ENCODE data around the gene L1TD1. TPM values are rescaled to one million over a fixed set of nuclear protein-coding genes. Genes with fewer than 3 reads are reported as not detected.
A peak's percentile ranks its signal among the peaks of the same experiment; 100 is the strongest.

The L1TD1 gene
- total and polyA plus RNA-seq, 3 donors from 2014 or later = 1.5 to 9.1 (median 8.4) TPM

DNA sequence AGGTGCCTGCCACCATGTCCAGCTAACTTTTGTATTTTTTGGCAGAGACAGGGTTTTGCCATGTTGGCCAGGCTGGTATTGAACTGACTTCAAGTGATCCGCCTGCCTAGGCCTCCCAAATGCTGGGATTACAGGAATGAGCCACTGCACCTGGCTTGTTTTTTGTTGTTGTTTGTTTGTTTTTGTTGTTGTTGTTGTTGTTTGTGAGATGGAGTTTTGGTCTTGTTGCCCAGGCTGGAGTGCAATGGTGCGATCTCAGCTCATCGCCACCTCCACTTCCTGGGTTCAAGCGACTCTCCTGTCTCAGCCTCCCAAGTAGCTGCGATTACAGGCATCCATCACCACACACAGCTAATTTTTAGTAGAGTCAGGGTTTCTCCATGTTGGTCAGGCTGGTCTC, 7.1 kb upstream of the L1TD1 start:
- WGBS, 2 donors = 95 to 96% methylated on average over 5 of the region's 5 CpGs
- intact Hi-C loops (cut with DNase I; ENCODE audit: low total_unique reads) = no loop called here
- H3K27ac ChIP-seq = no peak overlapping the region
- H3K36me3 ChIP-seq (ENCODE audit: low read depth, missing control alignments) = no peaks in the 10 kb centered on the region
- H3K27me3 ChIP-seq = no peaks in the 10 kb centered on the region
- H3K4me3 ChIP-seq = no peak overlapping the region
- H3K9me3 ChIP-seq = no peaks in the 10 kb centered on the region
- no peak for DNase-seq
- no peak for TF ChIP-seq POLR2A (IDR thresholded peaks at IDR 0.05)
- TF ChIP-seq, protein P1, sequence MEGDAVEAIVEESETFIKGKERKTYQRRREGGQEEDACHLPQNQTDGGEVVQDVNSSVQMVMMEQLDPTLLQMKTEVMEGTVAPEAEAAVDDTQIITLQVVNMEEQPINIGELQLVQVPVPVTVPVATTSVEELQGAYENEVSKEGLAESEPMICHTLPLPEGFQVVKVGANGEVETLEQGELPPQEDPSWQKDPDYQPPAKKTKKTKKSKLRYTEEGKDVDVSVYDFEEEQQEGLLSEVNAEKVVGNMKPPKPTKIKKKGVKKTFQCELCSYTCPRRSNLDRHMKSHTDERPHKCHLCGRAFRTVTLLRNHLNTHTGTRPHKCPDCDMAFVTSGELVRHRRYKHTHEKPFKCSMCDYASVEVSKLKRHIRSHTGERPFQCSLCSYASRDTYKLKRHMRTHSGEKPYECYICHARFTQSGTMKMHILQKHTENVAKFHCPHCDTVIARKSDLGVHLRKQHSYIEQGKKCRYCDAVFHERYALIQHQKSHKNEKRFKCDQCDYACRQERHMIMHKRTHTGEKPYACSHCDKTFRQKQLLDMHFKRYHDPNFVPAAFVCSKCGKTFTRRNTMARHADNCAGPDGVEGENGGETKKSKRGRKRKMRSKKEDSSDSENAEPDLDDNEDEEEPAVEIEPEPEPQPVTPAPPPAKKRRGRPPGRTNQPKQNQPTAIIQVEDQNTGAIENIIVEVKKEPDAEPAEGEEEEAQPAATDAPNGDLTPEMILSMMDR (IDR thresholded peaks at IDR 0.05) = no peak
- H3K4me1 ChIP-seq = no peaks in the 10 kb centered on the region

DNA sequence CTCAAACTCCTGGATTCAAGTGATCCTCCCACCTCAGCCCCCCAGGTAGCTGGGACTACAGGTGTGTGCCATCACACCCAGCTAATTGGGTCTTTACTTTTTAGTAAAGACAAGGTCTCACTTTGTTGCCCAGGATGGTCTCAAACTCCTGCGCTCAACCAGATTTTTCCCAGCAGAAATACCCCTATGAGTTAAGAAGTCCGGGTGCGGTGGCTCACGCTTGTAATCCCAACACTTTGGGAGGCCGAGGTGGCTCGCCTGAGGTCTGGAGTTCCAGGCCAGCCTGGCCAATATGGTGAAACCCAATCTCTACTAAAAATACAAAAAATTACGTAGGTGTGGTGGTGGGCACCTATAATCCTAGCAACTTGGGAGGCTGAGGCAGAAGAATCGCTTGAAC, 6.5 kb upstream of the L1TD1 start:
- Histone ChIP-seq H3K27me3 (no peaks in the 10 kb centered on the region), H3K36me3 (ENCODE audit: low read depth, missing control alignments) (no peaks in the 10 kb centered on the region), H3K4me3 (no peak overlapping the region), H3K27ac (no peak overlapping the region), H3K4me1 (no peaks in the 10 kb centered on the region), H3K9me3 (no peaks in the 10 kb centered on the region)
- 65 to 84% methylated on average over 8 of the region's 8 CpGs for WGBS, 2 donors
- no peak for TF ChIP-seq POLR2A (IDR thresholded peaks at IDR 0.05)
- TF ChIP-seq, protein P1 (IDR thresholded peaks at IDR 0.05) = no peak
- no peak for DNase-seq
- intact Hi-C loops (cut with DNase I; ENCODE audit: low total_unique reads) = no loop called here

- no peak for TF ChIP-seq POLR2A (IDR thresholded peaks at IDR 0.05)
- TF ChIP-seq, protein P1 (IDR thresholded peaks at IDR 0.05) = no peak
- Histone ChIP-seq H3K9me3 (no peaks in the 10 kb centered on the region), H3K27ac (no peak overlapping the region), H3K27me3 (no peaks in the 10 kb centered on the region), H3K36me3 (ENCODE audit: low read depth, missing control alignments) (no peaks in the 10 kb centered on the region), H3K4me1 (peaks cover 9% of the 10 kb centered on the region), H3K4me3 (peak overlapping the region in 1 of 2 donors; percentile 0)
- DNase-seq = no peak
- intact Hi-C loops (cut with DNase I; ENCODE audit: low total_unique reads) = no loop called here
- WGBS, 2 donors = 69 to 70% methylated on average over 17 of the region's 17 CpGs
These were observed 1.5 kb downstream of the L1TD1 start for GRCh38 chr1:62196086-62196690.

DNA sequence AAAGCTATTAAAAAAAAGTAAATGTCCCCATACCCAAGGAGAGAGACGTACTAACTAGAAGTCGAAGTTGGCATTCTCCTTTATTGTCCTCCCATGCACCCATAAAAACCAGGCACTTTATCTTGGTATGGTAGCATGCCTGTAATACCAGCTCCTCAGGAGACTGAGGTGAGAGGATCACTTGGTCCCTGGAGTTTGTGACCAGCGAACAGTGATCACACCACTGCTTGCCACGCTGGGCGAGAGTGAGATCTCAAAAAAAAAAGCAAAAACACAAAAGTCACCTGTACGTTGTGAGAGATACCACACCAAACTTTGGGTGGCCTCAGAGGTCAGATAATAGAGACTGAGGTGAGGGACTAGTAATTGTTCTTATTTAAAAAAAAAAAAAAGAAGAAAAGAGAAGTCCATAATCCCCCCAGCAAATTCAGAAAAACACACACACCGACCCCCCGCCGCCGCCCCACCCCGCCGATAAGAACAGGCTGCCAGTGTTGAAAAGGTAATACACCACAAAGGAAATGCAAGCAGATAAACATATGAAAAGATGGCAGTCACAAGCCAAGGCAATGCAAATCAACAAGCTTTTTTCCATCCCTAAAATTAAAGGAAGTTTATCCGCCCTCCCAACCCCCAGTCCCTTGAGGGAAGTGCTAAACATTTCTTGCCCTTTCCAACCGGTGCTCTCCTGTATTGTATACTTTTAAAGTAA, 3.6 kb downstream of the L1TD1 start:
- H3K27ac ChIP-seq = no peak overlapping the region
- H3K4me1 ChIP-seq = peaks cover 9% of the 10 kb centered on the region
- intact Hi-C loops (cut with DNase I; ENCODE audit: low total_unique reads) = no loop called here
- no peaks in the 10 kb centered on the region for H3K9me3 ChIP-seq
- 61 to 62% methylated on average over 14 of the region's 14 CpGs for WGBS, 2 donors
- DNase-seq = no peak
- no peak for TF ChIP-seq POLR2A (IDR thresholded peaks at IDR 0.05)
- TF ChIP-seq, protein P1 (IDR thresholded peaks at IDR 0.05) = no peak
- no peaks in the 10 kb centered on the region for H3K36me3 ChIP-seq (ENCODE audit: low read depth, missing control alignments)
- H3K27me3 ChIP-seq = no peaks in the 10 kb centered on the region
- H3K4me3 ChIP-seq = no peak overlapping the region

DNA sequence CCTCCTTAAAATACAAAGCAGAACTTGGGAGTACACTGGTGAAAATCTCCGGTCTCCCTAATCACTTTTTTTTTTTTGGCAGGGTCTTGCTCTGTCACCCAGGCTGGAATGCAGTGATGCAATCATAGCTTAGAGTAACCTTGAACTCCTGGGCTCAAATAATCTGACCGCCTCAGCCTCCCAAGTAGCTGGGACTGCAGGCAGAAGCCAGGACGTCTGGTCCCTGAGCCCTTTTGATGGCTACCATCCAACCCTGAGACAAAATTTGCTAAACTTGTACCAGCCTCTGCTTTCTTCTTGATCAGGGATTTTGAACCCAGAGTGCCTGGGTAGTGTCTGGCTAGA, 4.1 kb downstream of the L1TD1 start:
- Histone ChIP-seq H3K9me3 (no peaks in the 10 kb centered on the region), H3K4me3 (no peak overlapping the region), H3K27me3 (no peaks in the 10 kb centered on the region), H3K27ac (no peak overlapping the region), H3K36me3 (ENCODE audit: low read depth, missing control alignments) (no peaks in the 10 kb centered on the region), H3K4me1 (peaks cover 9% of the 10 kb centered on the region)
- DNase-seq = peak; percentile 30
- TF ChIP-seq, protein P1 (IDR thresholded peaks at IDR 0.05) = no peak
- no peak for TF ChIP-seq POLR2A (IDR thresholded peaks at IDR 0.05)
- 8 to 19% methylated on average over 3 of the region's 3 CpGs for WGBS, 2 donors
- intact Hi-C loops (cut with DNase I; ENCODE audit: low total_unique reads) = no loop called here

Measured in testis (tissue), 3 donors.